Central memory CD8-positive, alpha-beta T cell (primary cell): ENCODE data around the gene DNASE1L2.

Experiments
- ATAC-seq: fragments of 150-1000 bp; cut with Tn5 transposase; replicated peaks from 2 replicates; pipeline ENCODE4 v1.10.0; 2022; ENCODE audit warnings: mild to moderate bottlenecking, moderate FRiP score, moderate number of reproducible peaks; ENCODE audit not compliant: poor library complexity, severe bottlenecking; ENCODE audit errors: extremely low read depth
- DNase-seq, 2 donors: peaks; one replicate each; pipeline ENCODE4 v3.0.0; 2021; ENCODE audit warnings: low spot score in 2 of 2
- H3K27ac Mint-ChIP-seq: one replicate; pipeline ENCODE4 v1.8.0; 2022; ENCODE audit warnings: low read depth, mild to moderate bottlenecking, moderate library complexity, mixed read lengths
- H3K27me3 Mint-ChIP-seq: one replicate; pipeline ENCODE4 v1.8.0; 2022; ENCODE audit warnings: mixed read lengths
- H3K36me3 Mint-ChIP-seq: one replicate; pipeline ENCODE4 v1.8.0; 2022; ENCODE audit warnings: mild to moderate bottlenecking, moderate library complexity, mixed read lengths; ENCODE audit not compliant: insufficient read depth
- H3K4me1 Mint-ChIP-seq: one replicate; pipeline ENCODE4 v1.8.0; 2022; ENCODE audit warnings: mixed read lengths
- H3K4me3 Mint-ChIP-seq: one replicate; pipeline ENCODE4 v1.8.0; 2022; ENCODE audit warnings: mild to moderate bottlenecking, moderate library complexity, mixed read lengths
- H3K9me3 Mint-ChIP-seq: one replicate; pipeline ENCODE4 v1.8.0; 2022; ENCODE audit warnings: mixed read lengths

The DNASE1L2 gene

GRCh38 chr16:2216330-2216729, 19.9 kb upstream of the DNASE1L2 start:
- ATAC-seq: no peak
- H3K4me1 Mint-ChIP-seq: peaks cover 6% of the 10 kb centered on the region
- H3K27ac Mint-ChIP-seq: peak overlapping the region; percentile 68
- H3K36me3 Mint-ChIP-seq: peaks cover 10% of the 10 kb centered on the region
- no peak for DNase-seq
- no peaks in the 10 kb centered on the region for H3K9me3 Mint-ChIP-seq
- H3K27me3 Mint-ChIP-seq: no peaks in the 10 kb centered on the region
- H3K4me3 Mint-ChIP-seq: peak overlapping the region; percentile 81

- Mint-ChIP-seq H3K36me3 (peaks cover 3% of the 10 kb centered on the region), H3K27ac (peak within 1 kb of the TSS; percentile 33), H3K27me3 (no peaks in the 10 kb centered on the region), H3K4me3 (peak within 1 kb of the TSS; percentile 79), H3K9me3 (no peaks in the 10 kb centered on the region), H3K4me1 (peaks cover 8% of the 10 kb centered on the region)
- peak; percentile 97 to 98 for DNase-seq
- peak; percentile 96 for ATAC-seq
Measured at GRCh38 chr16:2223221-2223941, 12.9 kb upstream of the DNASE1L2 start, which contains the start of gene E4F1. Gene E4F1, plus strand, starts transcription at chr16:2223591. Its CDS starts 23 bp downstream, at chr16:2223614.

- H3K27ac Mint-ChIP-seq: peak overlapping the region; percentile 33
- ATAC-seq (peak; percentile 34), DNase-seq (peak in 1 of 2 donors; percentile 23)
- peak overlapping the region; percentile 79 for H3K4me3 Mint-ChIP-seq
- peaks cover 3% of the 10 kb centered on the region for H3K36me3 Mint-ChIP-seq
- H3K9me3 Mint-ChIP-seq: no peaks in the 10 kb centered on the region
- H3K27me3 Mint-ChIP-seq: no peaks in the 10 kb centered on the region
- peaks cover 8% of the 10 kb centered on the region for H3K4me1 Mint-ChIP-seq
Measured at GRCh38 chr16:2223942-2224486, 12.2 kb upstream of the DNASE1L2 start.

GRCh38 chr16:2226245-2226793, 9.9 kb upstream of the DNASE1L2 start:
- no peak for ATAC-seq
- peaks cover 5% of the 10 kb centered on the region for H3K36me3 Mint-ChIP-seq
- H3K27ac Mint-ChIP-seq: no peak overlapping the region
- H3K27me3 Mint-ChIP-seq: no peaks in the 10 kb centered on the region
- no peak for DNase-seq
- H3K4me3 Mint-ChIP-seq: no peak overlapping the region
- no peaks in the 10 kb centered on the region for H3K9me3 Mint-ChIP-seq
- peaks cover 8% of the 10 kb centered on the region for H3K4me1 Mint-ChIP-seq

- ATAC-seq: no peak
- Mint-ChIP-seq H3K4me1 (peaks cover 8% of the 10 kb centered on the region), H3K36me3 (peaks cover 5% of the 10 kb centered on the region), H3K27me3 (no peaks in the 10 kb centered on the region), H3K4me3 (no peak overlapping the region), H3K9me3 (no peaks in the 10 kb centered on the region), H3K27ac (no peak overlapping the region)
- DNase-seq: no peak
Measured at GRCh38 chr16:2226918-2227317, 9.3 kb upstream of the DNASE1L2 start.

GRCh38 chr16:2228161-2228824, 8.0 kb upstream of the DNASE1L2 start:
- peaks cover 8% of the 10 kb centered on the region for H3K4me1 Mint-ChIP-seq
- H3K27me3 Mint-ChIP-seq: no peaks in the 10 kb centered on the region
- H3K27ac Mint-ChIP-seq: no peak overlapping the region
- H3K4me3 Mint-ChIP-seq: no peak overlapping the region
- no peak for ATAC-seq
- no peak for DNase-seq
- H3K9me3 Mint-ChIP-seq: no peaks in the 10 kb centered on the region
- H3K36me3 Mint-ChIP-seq: peaks cover 9% of the 10 kb centered on the region

- Mint-ChIP-seq H3K4me1 (peaks cover 8% of the 10 kb centered on the region), H3K27ac (no peak overlapping the region), H3K9me3 (no peaks in the 10 kb centered on the region), H3K36me3 (peaks cover 8% of the 10 kb centered on the region), H3K4me3 (no peak overlapping the region), H3K27me3 (no peaks in the 10 kb centered on the region)
- no peak for ATAC-seq
- DNase-seq: no peak
Measured at GRCh38 chr16:2229091-2229490, 7.2 kb upstream of the DNASE1L2 start.

- Mint-ChIP-seq H3K4me3 (no peak overlapping the region), H3K36me3 (peaks cover 7% of the 10 kb centered on the region), H3K9me3 (no peaks in the 10 kb centered on the region), H3K4me1 (peaks cover 8% of the 10 kb centered on the region), H3K27ac (peak overlapping the region; percentile 29), H3K27me3 (no peaks in the 10 kb centered on the region)
- DNase-seq: no peak
- no peak for ATAC-seq
Measured at GRCh38 chr16:2229632-2230250, 6.5 kb upstream of the DNASE1L2 start.

- no peaks in the 10 kb centered on the region for H3K9me3 Mint-ChIP-seq
- H3K4me3 Mint-ChIP-seq: no peak overlapping the region
- H3K27me3 Mint-ChIP-seq: no peaks in the 10 kb centered on the region
- peaks cover 8% of the 10 kb centered on the region for H3K4me1 Mint-ChIP-seq
- peaks cover 7% of the 10 kb centered on the region for H3K36me3 Mint-ChIP-seq
- no peak for DNase-seq
- ATAC-seq: no peak
- peak overlapping the region; percentile 29 for H3K27ac Mint-ChIP-seq
Measured at GRCh38 chr16:2230376-2230775, 5.9 kb upstream of the DNASE1L2 start.

- peaks cover 4% of the 10 kb centered on the region for H3K4me1 Mint-ChIP-seq
- no peak for DNase-seq
- no peak for ATAC-seq
- H3K27ac Mint-ChIP-seq: peak overlapping the region; percentile 29
- no peaks in the 10 kb centered on the region for H3K27me3 Mint-ChIP-seq
- no peaks in the 10 kb centered on the region for H3K9me3 Mint-ChIP-seq
- H3K36me3 Mint-ChIP-seq: peaks cover 7% of the 10 kb centered on the region
- no peak overlapping the region for H3K4me3 Mint-ChIP-seq
Measured at GRCh38 chr16:2231016-2231931, 5.0 kb upstream of the DNASE1L2 start.

GRCh38 chr16:2232094-2232990, 3.9 kb upstream of the DNASE1L2 start:
- peaks cover 7% of the 10 kb centered on the region for H3K36me3 Mint-ChIP-seq
- no peak overlapping the region for H3K4me3 Mint-ChIP-seq
- no peaks in the 10 kb centered on the region for H3K9me3 Mint-ChIP-seq
- no peak overlapping the region for H3K27ac Mint-ChIP-seq
- ATAC-seq (no peak), DNase-seq (no peak)
- H3K4me1 Mint-ChIP-seq: no peaks in the 10 kb centered on the region
- no peaks in the 10 kb centered on the region for H3K27me3 Mint-ChIP-seq
